NCI-H345 treated with DMSO at 0.1 percent for 48 hours (cell line): ENCODE measurements around the gene CHMP1B.

Experiments used
- DNase-seq: peaks from one replicate; lab custom pipeline; 2025; ENCODE audit not compliant: unreplicated experiment; lab: John Stamatoyannopoulos, UW

CHMP1B gene

GRCh38 chr18:11851146-11851805 lies at the start of gene CHMP1B:
Gene CHMP1B (plus strand): TSS chr18:11851413. CDS start chr18:11851512, 99 bp downstream.
- DNase-seq: peak; percentile 89

- DNase-seq: no peak
Measured at GRCh38 chr18:11801573-11801972, 49.6 kb upstream of the CHMP1B start.

- DNase-seq: no peak
Measured at GRCh38 chr18:11802158-11802557, 49.1 kb upstream of the CHMP1B start.

- no peak for DNase-seq
Measured at GRCh38 chr18:11802586-11802985, 48.6 kb upstream of the CHMP1B start.

GRCh38 chr18:11807233-11807632 lies 44.0 kb upstream of the CHMP1B start:
- DNase-seq: no peak

GRCh38 chr18:11808001-11808855 lies 43.0 kb upstream of the CHMP1B start:
- no peak for DNase-seq

GRCh38 chr18:11809895-11810294 lies 41.3 kb upstream of the CHMP1B start:
- no peak for DNase-seq

GRCh38 chr18:11810379-11810778 lies 40.8 kb upstream of the CHMP1B start:
- DNase-seq: no peak

- no peak for DNase-seq
Measured at GRCh38 chr18:11811009-11811408, 40.2 kb upstream of the CHMP1B start.

GRCh38 chr18:11817229-11817628 lies 34.0 kb upstream of the CHMP1B start:
- DNase-seq: no peak

GRCh38 chr18:11818486-11819203 lies 32.6 kb upstream of the CHMP1B start:
- no peak for DNase-seq

GRCh38 chr18:11819938-11820337 lies 31.3 kb upstream of the CHMP1B start:
- DNase-seq: no peak

- no peak for DNase-seq
Measured at GRCh38 chr18:11820697-11821096, 30.5 kb upstream of the CHMP1B start.

GRCh38 chr18:11821208-11821607 lies 30.0 kb upstream of the CHMP1B start:
- DNase-seq: no peak

- no peak for DNase-seq
Measured at GRCh38 chr18:11821643-11822237, 29.5 kb upstream of the CHMP1B start.

- DNase-seq: no peak
Measured at GRCh38 chr18:11823545-11823944, 27.7 kb upstream of the CHMP1B start.

- DNase-seq: no peak
Measured at GRCh38 chr18:11826836-11827235, 24.4 kb upstream of the CHMP1B start.

GRCh38 chr18:11828786-11829432 lies 22.3 kb upstream of the CHMP1B start:
- no peak for DNase-seq

- no peak for DNase-seq
Measured at GRCh38 chr18:11830585-11830984, 20.6 kb upstream of the CHMP1B start.

GRCh38 chr18:11831921-11832320 lies 19.3 kb upstream of the CHMP1B start:
- DNase-seq: no peak

GRCh38 chr18:11834772-11835171 lies 16.4 kb upstream of the CHMP1B start:
- DNase-seq: no peak
